Stimulated activated CD4-positive, alpha-beta T cell treated with anti-CD3 and anti-CD28 coated beads, Interleukin-15, amount 100 ng/mL, for 48 hours (primary cell): ENCODE results near the gene MCTP1.
"Not testable (repeated sequence)": the region's sequence is repeated elsewhere in the genome, so short reads cannot be mapped to it uniquely, and the experiment has no call there.

Experiments
- DNase-seq, 2 donors: peaks; one replicate each; pipeline ENCODE4 v3.0.0-alpha.2; 2020; ENCODE audit warnings: low read depth in 2 of 2

MCTP1 gene

DNA sequence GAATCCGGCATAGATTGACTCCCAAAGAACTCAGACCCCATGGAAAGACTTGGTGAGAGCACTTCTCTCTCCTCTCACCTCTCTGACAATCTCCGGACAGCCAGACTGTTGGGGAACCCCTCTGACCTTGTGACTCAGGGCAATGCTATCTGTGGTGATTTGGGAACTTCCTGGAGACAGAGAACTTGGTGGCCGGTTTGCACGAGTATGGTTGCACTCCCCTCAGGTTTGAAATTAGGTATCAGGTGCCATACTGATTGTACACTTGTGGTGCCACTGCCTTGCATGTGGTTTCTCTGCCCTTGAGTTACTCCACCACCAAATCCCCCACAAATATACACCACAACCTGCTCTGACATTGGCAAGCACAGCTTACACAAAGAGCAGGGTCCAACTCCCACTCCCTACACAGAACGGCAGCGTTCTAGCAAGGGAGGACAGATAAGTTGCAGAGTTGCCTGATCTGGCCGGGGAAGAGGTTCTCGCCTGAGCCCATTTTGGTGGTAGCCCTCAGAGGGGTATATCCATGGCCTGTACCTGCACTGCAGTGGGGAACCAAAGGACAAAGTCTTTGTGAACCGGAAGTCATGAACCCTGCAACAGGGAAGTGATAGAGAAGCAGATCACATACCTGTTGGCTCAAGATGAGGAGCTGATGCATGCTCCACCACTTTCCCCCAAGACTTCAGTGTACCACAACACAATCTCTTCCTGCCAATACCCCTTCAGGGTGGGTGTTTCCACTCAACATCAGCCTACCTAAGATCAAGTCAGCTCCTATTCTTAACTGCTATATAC lies 255.1 kb downstream of the MCTP1 start:
- no peak for DNase-seq

GRCh38 chr5:95027775-95028174 lies 257.1 kb downstream of the MCTP1 start:
- no peak for DNase-seq

DNA sequence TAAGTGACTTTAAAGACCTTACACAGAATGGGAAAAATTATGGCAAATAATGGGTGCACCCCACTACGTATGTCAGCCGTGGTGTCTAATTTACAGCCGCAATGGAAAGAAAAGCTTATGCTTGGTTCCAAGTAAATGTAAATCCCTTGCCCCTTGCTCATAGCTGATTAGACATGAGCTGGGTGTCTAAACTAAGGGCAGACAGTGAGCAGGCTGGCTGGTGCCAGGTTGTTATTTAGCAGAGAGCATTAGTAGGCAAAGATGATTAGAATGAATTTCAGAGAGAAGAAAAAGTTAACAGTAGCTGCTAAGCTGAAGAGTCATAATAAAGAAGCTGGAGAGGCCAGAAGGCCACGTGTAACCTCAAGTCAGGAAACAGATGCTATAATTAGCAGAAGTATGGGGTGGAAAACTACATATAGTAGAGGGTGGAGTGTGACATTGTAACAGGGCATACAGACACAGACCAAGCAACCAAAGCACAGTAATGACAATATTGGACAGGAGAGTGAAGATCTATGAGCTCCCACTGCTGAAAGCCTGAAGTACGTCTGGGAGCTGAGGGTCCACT lies 257.7 kb downstream of the MCTP1 start:
- DNase-seq = no peak

DNA sequence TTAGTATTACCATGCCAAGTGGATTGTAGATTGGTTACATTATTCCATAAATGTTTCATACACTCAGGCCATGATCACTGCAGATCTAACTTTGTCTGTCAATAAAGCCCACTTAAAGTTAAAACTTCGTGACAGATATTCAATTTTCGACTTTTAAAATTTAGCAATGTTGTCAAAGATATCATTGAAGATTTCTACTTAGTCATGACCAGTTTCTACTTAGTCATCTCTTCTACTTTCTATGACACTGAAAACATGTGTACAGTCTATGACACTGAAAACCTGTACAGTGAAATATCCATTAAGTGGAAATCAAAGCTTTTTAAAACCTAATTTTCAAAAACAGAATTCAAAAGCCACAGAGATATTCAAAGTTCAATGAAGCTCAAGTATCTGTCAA lies 258.2 kb downstream of the MCTP1 start:
- DNase-seq = no peak

DNA sequence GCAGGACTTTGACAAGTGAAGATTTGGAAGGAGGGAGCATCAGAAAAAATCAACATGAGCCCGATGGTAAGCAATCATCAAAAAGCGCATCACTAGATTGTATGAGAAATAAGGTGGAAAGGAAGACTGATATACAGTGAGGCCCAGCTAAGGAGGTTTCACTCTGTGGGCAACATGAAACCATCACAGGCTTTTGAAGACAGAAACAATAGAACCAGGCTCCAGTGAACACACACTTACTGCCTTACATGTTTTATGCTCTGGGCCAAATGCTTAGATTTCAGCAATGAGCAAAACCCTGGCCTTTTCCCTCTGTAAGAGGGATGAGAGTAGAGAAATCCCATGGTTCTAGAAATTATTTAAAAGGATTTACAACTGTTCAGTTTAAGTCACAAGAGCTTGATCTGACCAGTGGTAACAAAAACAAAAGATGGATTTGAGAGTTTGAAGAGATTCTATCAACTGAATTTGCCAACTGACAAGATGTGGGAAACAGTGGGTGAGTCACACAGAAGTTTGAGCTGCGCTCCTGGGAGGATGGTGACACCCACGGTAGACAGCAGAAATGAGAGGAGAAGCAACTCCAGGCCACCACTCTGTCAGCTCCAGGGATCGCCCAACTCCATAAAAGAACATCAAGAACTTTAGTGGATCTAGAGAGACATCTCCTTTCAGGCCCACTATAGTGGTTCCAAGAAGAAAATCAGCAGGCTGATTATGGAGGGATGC lies 261.8 kb downstream of the MCTP1 start:
- DNase-seq = no peak

DNA sequence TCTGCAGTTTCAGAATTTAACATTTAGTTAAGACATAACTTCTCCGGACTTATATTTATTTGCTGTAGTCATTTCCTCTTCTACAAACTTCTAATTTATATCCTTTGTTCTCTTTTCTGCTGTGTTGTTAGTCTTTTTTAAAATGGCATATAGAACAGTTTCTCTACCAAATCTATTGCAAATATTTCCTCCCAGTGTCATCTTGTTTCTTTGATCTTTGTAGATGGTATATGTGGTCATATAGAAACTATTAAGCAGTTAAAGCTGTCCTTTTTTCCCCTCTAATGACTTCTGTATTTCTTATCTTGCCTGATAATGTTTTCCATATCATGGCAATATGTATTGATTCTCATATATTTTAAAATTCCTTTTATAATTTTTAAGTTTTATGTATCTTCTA lies 264.5 kb downstream of the MCTP1 start:
- no peak for DNase-seq

DNA sequence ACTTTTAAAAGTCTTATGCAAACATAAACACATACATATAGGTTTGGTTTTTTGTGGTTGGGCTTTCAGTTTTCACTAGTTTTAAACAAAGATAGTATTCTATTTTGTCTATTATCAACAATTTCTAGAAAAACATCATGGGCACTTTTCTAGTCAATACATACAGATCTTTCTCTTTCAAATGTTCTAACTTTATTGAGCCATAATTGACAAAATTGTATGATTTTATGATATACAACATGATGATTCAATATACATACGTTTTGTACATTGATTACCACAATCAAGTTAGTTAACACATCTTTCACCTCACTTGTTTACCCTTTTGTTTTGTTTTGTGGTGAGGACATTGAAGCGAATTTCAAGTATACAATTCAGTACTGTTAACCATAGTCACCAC lies 265.9 kb downstream of the MCTP1 start:
- DNase-seq = no peak

DNA sequence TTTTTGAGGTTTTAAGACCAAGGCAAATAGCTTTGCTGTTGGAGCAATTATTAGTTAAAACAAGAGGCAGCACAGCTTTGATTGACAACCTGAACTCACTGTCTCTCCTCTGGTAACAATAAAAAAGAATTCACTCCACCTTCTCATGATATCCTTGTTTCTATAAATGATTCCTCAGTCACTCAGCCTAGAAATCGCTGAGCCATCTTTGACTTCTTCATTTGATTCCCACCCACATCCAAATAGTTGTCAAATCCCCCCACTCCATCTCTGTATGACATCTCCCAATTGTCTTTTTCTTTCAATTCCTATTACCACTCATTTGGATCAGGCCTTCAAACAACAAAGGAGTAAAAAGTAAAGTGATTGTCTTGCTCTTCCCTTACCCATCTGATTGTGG lies 266.4 kb downstream of the MCTP1 start:
- DNase-seq = no peak

DNA sequence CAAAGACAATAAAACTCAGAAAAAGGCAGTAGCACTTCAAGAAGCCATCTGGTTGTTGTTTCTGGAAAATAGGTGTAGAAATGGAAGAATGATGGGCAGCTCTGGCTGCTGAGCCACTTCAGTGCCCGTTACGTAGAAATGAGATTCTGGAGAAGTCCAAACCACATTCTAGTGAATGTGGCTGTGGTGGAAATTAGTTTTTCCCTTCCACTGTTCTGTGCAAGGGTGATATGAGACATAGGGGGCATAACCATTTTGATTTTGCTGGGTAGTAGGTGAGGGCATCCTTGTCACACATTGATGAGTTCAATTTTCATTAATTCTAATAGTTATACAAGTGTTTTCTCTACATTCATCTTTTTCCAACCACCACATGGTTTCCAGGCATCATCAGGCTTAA lies 275.1 kb downstream of the MCTP1 start:
- no peak for DNase-seq

GRCh38 chr5:95007921-95008597 lies 276.8 kb downstream of the MCTP1 start:
- DNase-seq = no peak

DNA sequence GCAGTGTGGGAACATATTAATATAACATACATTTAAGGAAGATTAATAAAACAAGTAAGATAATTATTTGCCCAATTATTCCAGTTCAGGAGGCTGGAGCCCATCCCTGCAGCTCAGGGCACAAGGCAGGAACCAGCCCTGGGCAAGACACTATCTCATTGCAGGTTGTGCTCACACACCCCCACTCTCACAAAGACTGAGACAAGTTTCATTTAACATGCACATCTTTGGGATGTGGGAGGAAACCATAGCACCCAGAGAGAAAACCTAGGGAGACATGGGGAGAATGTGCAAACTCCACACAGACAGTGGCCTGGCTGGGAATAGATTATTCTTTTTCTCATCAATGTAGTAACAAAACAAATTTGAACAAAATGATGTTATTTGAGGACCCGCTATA lies 279.1 kb downstream of the MCTP1 start:
- DNase-seq = no peak

- DNase-seq = no peak
These were observed 286.2 kb downstream of the MCTP1 start for GRCh38 chr5:94998670-94999069.

GRCh38 chr5:94994537-94994936 lies 290.4 kb downstream of the MCTP1 start:
- not testable (repeated sequence) for DNase-seq

- DNase-seq = no peak
These were observed 291.4 kb downstream of the MCTP1 start for GRCh38 chr5:94993491-94993890.

DNA sequence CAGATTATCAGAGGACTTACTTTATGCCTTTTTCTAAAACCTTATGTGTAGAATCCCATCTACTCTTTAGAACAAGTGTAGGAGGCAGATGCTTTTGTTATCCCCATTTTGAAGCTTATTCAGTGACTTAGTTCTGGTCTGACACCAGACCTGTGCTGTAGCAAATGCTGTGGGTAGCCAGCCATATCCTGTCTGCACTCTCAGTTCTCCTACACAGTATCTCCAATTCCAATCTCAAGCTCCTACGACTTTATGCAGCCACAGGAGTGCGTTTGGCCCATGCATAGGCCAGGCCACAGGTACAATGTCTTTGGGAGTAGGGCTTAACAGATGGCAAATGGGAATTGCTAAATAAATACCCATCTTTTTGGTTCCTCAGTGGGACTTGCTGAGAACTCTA lies 292.6 kb downstream of the MCTP1 start:
- no peak for DNase-seq

DNA sequence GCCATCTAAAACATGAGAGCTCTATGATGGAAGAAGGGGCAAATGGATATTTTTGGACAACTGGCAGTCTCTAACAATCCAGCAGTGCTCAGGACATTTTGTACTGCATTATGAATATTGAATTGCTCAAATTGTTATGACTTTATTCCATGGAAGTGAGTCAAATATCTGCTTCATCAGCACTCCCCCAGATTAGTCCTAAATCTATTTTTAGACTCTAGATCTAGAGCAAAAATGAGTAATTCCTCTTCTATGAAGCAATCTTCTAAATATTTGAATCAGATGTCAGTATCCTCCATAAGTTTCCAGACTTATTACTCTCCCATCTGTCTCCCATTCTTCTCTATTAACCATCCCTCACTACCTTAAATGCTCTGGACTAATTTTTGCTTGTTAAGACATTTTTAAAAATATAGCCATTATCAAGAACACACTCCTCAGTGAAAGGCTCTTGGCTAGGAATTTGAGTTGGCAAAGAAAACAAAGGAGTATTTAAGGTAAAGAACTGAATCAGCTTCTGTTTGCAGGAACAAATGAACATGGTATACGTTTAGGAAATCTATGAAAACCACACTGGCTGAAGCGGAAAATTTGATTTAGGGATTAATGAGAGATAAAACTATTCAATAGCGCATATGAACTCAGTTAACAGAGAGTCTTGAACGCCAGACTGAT lies 300.9 kb downstream of the MCTP1 start:
- DNase-seq = no peak

GRCh38 chr5:94977437-94977836 lies 307.5 kb downstream of the MCTP1 start:
- no peak for DNase-seq

GRCh38 chr5:94976853-94977252 lies 308.0 kb downstream of the MCTP1 start:
- no peak for DNase-seq

DNA sequence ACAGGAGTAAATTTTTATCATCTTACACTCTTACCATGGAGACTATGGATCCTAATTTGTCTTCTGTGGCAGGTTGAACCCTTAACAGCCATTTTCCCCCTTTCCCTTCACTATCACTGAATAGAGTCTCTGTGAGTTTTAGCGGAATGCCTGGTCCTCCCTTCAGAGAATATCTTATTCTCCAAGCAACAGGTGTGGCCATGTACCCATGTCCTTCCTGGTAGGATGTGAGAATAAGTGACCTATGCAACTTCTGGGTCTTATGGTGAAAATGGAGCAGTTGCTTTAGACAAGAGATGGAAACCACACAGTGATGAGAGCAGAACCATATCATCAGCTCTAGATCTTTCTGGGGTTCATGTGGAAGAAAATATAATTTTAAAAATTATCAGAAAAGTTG lies 312.6 kb downstream of the MCTP1 start:
- DNase-seq = no peak

- DNase-seq = no peak
These were observed 315.7 kb downstream of the MCTP1 start for GRCh38 chr5:94969174-94969573.

- DNase-seq = peak in 1 of 2 donors; percentile 15
These were observed 316.3 kb downstream of the MCTP1 start for GRCh38 chr5:94968507-94969095.
